Fibroblast of pulmonary artery (primary cell): ENCODE data around the gene GORASP1.

Experiments used
- DNase-seq: peaks from one replicate; pipeline ENCODE4 v3.0.0-alpha.2; 2010; ENCODE audit warnings: low read depth
- H3K4me3 ChIP-seq: replicated peaks from 2 replicates; pipeline ENCODE4 v1.5.1; 2011; ENCODE audit warnings: low read depth, mild to moderate bottlenecking, control low read depth, low read length, moderate library complexity
- CTCF ChIP-seq: IDR thresholded peaks from 2 replicates; pipeline ENCODE4 v1.5.1; 2011; ENCODE audit warnings: mild to moderate bottlenecking, control low read depth, low read length, inconsistent platforms; ENCODE audit errors: missing control alignments

Gene GORASP1

GRCh38 chr3:39121621-39122020 is 14.2 kb upstream of the GORASP1 start:
- TF ChIP-seq CTCF, result no peak
- no peak overlapping the region for H3K4me3 ChIP-seq
- DNase-seq, result no peak

GRCh38 chr3:39118931-39119660 is 11.7 kb upstream of the GORASP1 start:
- no peak overlapping the region for H3K4me3 ChIP-seq
- TF ChIP-seq CTCF, result no peak
- DNase-seq, result no peak

- H3K4me3 ChIP-seq, result no peak overlapping the region
- no peak for DNase-seq
- TF ChIP-seq CTCF, result no peak
These were observed 10.7 kb upstream of the GORASP1 start for GRCh38 chr3:39118079-39118478.

GRCh38 chr3:39115870-39116269 is 8.4 kb upstream of the GORASP1 start:
- no peak overlapping the region for H3K4me3 ChIP-seq
- TF ChIP-seq CTCF, result no peak
- no peak for DNase-seq

GRCh38 chr3:39114456-39114855 is 7.0 kb upstream of the GORASP1 start:
- TF ChIP-seq CTCF, result no peak
- DNase-seq, result no peak
- no peak overlapping the region for H3K4me3 ChIP-seq

- DNase-seq, result no peak
- no peak overlapping the region for H3K4me3 ChIP-seq
- no peak for TF ChIP-seq CTCF
These were observed 5.9 kb upstream of the GORASP1 start for GRCh38 chr3:39113291-39113690.

- no peak for DNase-seq
- H3K4me3 ChIP-seq, result no peak overlapping the region
- TF ChIP-seq CTCF, result no peak
These were observed 5.1 kb upstream of the GORASP1 start for GRCh38 chr3:39112535-39112934.
